Activated T-helper 1 cell treated with anti-CD3 and anti-CD28 coated beads, Interleukin-12 subunit alpha, Interleukin-12 subunit beta, Interleukin-2, Interleukin-4 antibody, amounts not matched to agents 30 ng/mL and 10 ng/mL and 1 ng/mL, durations not matched to agents 14 hours and 24 hours and 36 hours (primary cell): ENCODE measurements around the gene IL13. TPM values are rescaled to one million over a fixed set of nuclear protein-coding genes. Genes with fewer than 3 reads are reported as not detected.
"Not testable (repeated sequence)": the region's sequence is repeated elsewhere in the genome, so short reads cannot be mapped to it uniquely, and the experiment has no call there.

ENCODE experiments used
- DNase-seq: peaks from one replicate; pipeline ENCODE4 v3.0.0; 2021; ENCODE audit warnings: low spot score
- H3K27ac Mint-ChIP-seq: one replicate; pipeline ENCODE4 v1.8.0; 2021; ENCODE audit warnings: mild to moderate bottlenecking, mixed read lengths
- H3K27me3 Mint-ChIP-seq: one replicate; pipeline ENCODE4 v1.8.0; 2022; ENCODE audit warnings: mild to moderate bottlenecking, moderate library complexity, mixed read lengths; ENCODE audit not compliant: insufficient read depth
- H3K36me3 Mint-ChIP-seq: one replicate; pipeline ENCODE4 v1.8.0; 2021; ENCODE audit warnings: low read depth, mixed read lengths
- H3K4me1 Mint-ChIP-seq: one replicate; pipeline ENCODE4 v1.8.0; 2021; ENCODE audit warnings: low read depth, mixed read lengths
- H3K4me3 Mint-ChIP-seq: one replicate; pipeline ENCODE4 v1.8.0; 2021; ENCODE audit warnings: mild to moderate bottlenecking, moderate library complexity, mixed read lengths
- H3K9me3 Mint-ChIP-seq: one replicate; pipeline ENCODE4 v1.8.0; 2021; ENCODE audit warnings: mixed read lengths
- intact Hi-C: fragments of 100-400 bp; cut with micrococcal nuclease; formaldehyde crosslinking; loops from one replicate; pipeline ENCODE4 v1.15.1; 2024
- total RNA-seq: library from RNA; stranded (reverse); gene quantifications from 2 replicates; pipeline ENCODE4 v1.2.3, GENCODE V29; 2022

The IL13 gene
- total RNA-seq = 294 and 308 TPM in 2 replicates

- no peak for DNase-seq
- peak within 1 kb of the TSS; percentile 76 for H3K4me3 Mint-ChIP-seq
- H3K36me3 Mint-ChIP-seq = no peaks in the 10 kb centered on the region
- intact Hi-C loops = loop anchor here (1.0 to 5.0 kb wide), 3 partner anchors 17 to 131 kb away; no protein-coding TSS in a partner anchor
- peaks cover 84% of the 10 kb centered on the region for H3K4me1 Mint-ChIP-seq
- H3K27me3 Mint-ChIP-seq = peaks cover 19% of the 10 kb centered on the region
- H3K27ac Mint-ChIP-seq = peak within 1 kb of the TSS; percentile 87
- no peaks in the 10 kb centered on the region for H3K9me3 Mint-ChIP-seq
These were observed at the start of gene IL13 for GRCh38 chr5:132657676-132658380. TSS of gene IL13 (plus strand) at chr5:132658173. CDS start at chr5:132658187, 14 bp downstream.

- Mint-ChIP-seq H3K36me3 (peaks cover 36% of the 10 kb centered on the region), H3K4me1 (peaks cover 10% of the 10 kb centered on the region), H3K27ac (no peak overlapping the region), H3K9me3 (peaks cover 5% of the 10 kb centered on the region), H3K27me3 (no peaks in the 10 kb centered on the region), H3K4me3 (no peak overlapping the region)
- intact Hi-C loops = no loop called here
- DNase-seq = no peak
These were observed 46.0 kb upstream of the IL13 start for GRCh38 chr5:132611965-132612364.

- no peak for DNase-seq
- H3K27ac Mint-ChIP-seq = no peak overlapping the region
- intact Hi-C loops = no loop called here
- H3K4me1 Mint-ChIP-seq = peaks cover 10% of the 10 kb centered on the region
- no peaks in the 10 kb centered on the region for H3K27me3 Mint-ChIP-seq
- H3K36me3 Mint-ChIP-seq = peaks cover 42% of the 10 kb centered on the region
- H3K4me3 Mint-ChIP-seq = no peak overlapping the region
- H3K9me3 Mint-ChIP-seq = peaks cover 5% of the 10 kb centered on the region
These were observed 45.1 kb upstream of the IL13 start for GRCh38 chr5:132612846-132613245.

GRCh38 chr5:132621699-132622098, 36.3 kb upstream of the IL13 start:
- no peak for DNase-seq
- H3K36me3 Mint-ChIP-seq = peaks cover 53% of the 10 kb centered on the region
- no peaks in the 10 kb centered on the region for H3K9me3 Mint-ChIP-seq
- no peaks in the 10 kb centered on the region for H3K27me3 Mint-ChIP-seq
- no peak overlapping the region for H3K27ac Mint-ChIP-seq
- intact Hi-C loops = loop anchor here (5.0 kb wide), 1 partner anchor 44 kb away; no protein-coding TSS in a partner anchor
- no peak overlapping the region for H3K4me3 Mint-ChIP-seq
- H3K4me1 Mint-ChIP-seq = peaks cover 21% of the 10 kb centered on the region

GRCh38 chr5:132622608-132623007, 35.4 kb upstream of the IL13 start:
- Mint-ChIP-seq H3K27me3 (no peaks in the 10 kb centered on the region), H3K36me3 (peaks cover 51% of the 10 kb centered on the region), H3K27ac (peak overlapping the region; percentile 16), H3K4me1 (peaks cover 24% of the 10 kb centered on the region), H3K9me3 (no peaks in the 10 kb centered on the region), H3K4me3 (no peak overlapping the region)
- no peak for DNase-seq
- intact Hi-C loops = loop anchor here (1.0 to 5.0 kb wide), 3 partner anchors 13 to 45 kb away; no protein-coding TSS in a partner anchor

- intact Hi-C loops = no loop called here
- Mint-ChIP-seq H3K36me3 (peaks cover 47% of the 10 kb centered on the region), H3K9me3 (no peaks in the 10 kb centered on the region), H3K27me3 (no peaks in the 10 kb centered on the region), H3K27ac (peak overlapping the region; percentile 15), H3K4me3 (no peak overlapping the region), H3K4me1 (peaks cover 64% of the 10 kb centered on the region)
- no peak for DNase-seq
These were observed 30.5 kb upstream of the IL13 start for GRCh38 chr5:132627470-132627869.

- H3K4me3 Mint-ChIP-seq = peak overlapping the region; percentile 31
- H3K27me3 Mint-ChIP-seq = no peaks in the 10 kb centered on the region
- no peaks in the 10 kb centered on the region for H3K9me3 Mint-ChIP-seq
- H3K36me3 Mint-ChIP-seq = peaks cover 38% of the 10 kb centered on the region
- H3K27ac Mint-ChIP-seq = peak overlapping the region; percentile 83
- no peak for DNase-seq
- peaks cover 55% of the 10 kb centered on the region for H3K4me1 Mint-ChIP-seq
- intact Hi-C loops = no loop called here
These were observed 29.2 kb upstream of the IL13 start for GRCh38 chr5:132628814-132629213.

- DNase-seq = no peak
- peaks cover 43% of the 10 kb centered on the region for H3K36me3 Mint-ChIP-seq
- H3K27me3 Mint-ChIP-seq = no peaks in the 10 kb centered on the region
- peak overlapping the region; percentile 83 for H3K27ac Mint-ChIP-seq
- H3K4me1 Mint-ChIP-seq = peaks cover 55% of the 10 kb centered on the region
- H3K9me3 Mint-ChIP-seq = no peaks in the 10 kb centered on the region
- intact Hi-C loops = no loop called here
- peak overlapping the region; percentile 31 for H3K4me3 Mint-ChIP-seq
These were observed 28.6 kb upstream of the IL13 start for GRCh38 chr5:132629230-132629944.

- H3K36me3 Mint-ChIP-seq = peaks cover 43% of the 10 kb centered on the region
- intact Hi-C loops = loop anchor here (2.0 kb wide), 1 partner anchor 41 kb away; no protein-coding TSS in a partner anchor
- H3K4me3 Mint-ChIP-seq, H3K27me3 Mint-ChIP-seq, H3K27ac Mint-ChIP-seq, DNase-seq, H3K9me3 Mint-ChIP-seq: not testable (repeated sequence)
- peaks cover 83% of the 10 kb centered on the region for H3K4me1 Mint-ChIP-seq
These were observed 24.4 kb upstream of the IL13 start for GRCh38 chr5:132633587-132633986.

- Mint-ChIP-seq H3K4me1 (peaks cover 83% of the 10 kb centered on the region), H3K27me3 (no peaks in the 10 kb centered on the region), H3K9me3 (no peaks in the 10 kb centered on the region), H3K4me3 (peak overlapping the region; percentile 28), H3K27ac (peak overlapping the region; percentile 82), H3K36me3 (peaks cover 49% of the 10 kb centered on the region)
- peak; percentile 31 for DNase-seq
- intact Hi-C loops = loop anchor here (1.0 to 5.0 kb wide), 11 partner anchors 13 to 534 kb away; partner anchors contain the start of gene IL13
These were observed 22.1 kb upstream of the IL13 start for GRCh38 chr5:132635873-132636272.

- Mint-ChIP-seq H3K4me1 (peaks cover 86% of the 10 kb centered on the region), H3K9me3 (no peaks in the 10 kb centered on the region), H3K4me3 (peak overlapping the region; percentile 27), H3K27me3 (no peaks in the 10 kb centered on the region), H3K27ac (peak overlapping the region; percentile 83), H3K36me3 (peaks cover 47% of the 10 kb centered on the region)
- DNase-seq = no peak
- intact Hi-C loops = loop anchor here (2.0 to 5.0 kb wide), 4 partner anchors 60 to 535 kb away; no protein-coding TSS in a partner anchor
These were observed 20.7 kb upstream of the IL13 start for GRCh38 chr5:132637241-132637640.

GRCh38 chr5:132639706-132640130, 18.3 kb upstream of the IL13 start:
- Mint-ChIP-seq H3K27me3 (no peaks in the 10 kb centered on the region), H3K36me3 (peaks cover 54% of the 10 kb centered on the region), H3K4me1 (peaks cover 83% of the 10 kb centered on the region), H3K4me3 (peak overlapping the region; percentile 30), H3K9me3 (no peaks in the 10 kb centered on the region), H3K27ac (peak overlapping the region; percentile 86)
- no peak for DNase-seq
- intact Hi-C loops = loop anchor here (1.0 to 5.0 kb wide), 8 partner anchors 16 to 537 kb away; partner anchors contain the start of gene RAD50

- DNase-seq = no peak
- H3K27me3 Mint-ChIP-seq = no peaks in the 10 kb centered on the region
- peak overlapping the region; percentile 86 for H3K27ac Mint-ChIP-seq
- H3K4me3 Mint-ChIP-seq = peak overlapping the region; percentile 32
- intact Hi-C loops = loop anchor here (1.0 to 2.0 kb wide), 11 partner anchors 12 to 252 kb away; partner anchors contain the start of genes IL13 and RAD50
- H3K36me3 Mint-ChIP-seq = peaks cover 62% of the 10 kb centered on the region
- no peaks in the 10 kb centered on the region for H3K9me3 Mint-ChIP-seq
- H3K4me1 Mint-ChIP-seq = peaks cover 74% of the 10 kb centered on the region
These were observed 17.4 kb upstream of the IL13 start for GRCh38 chr5:132640613-132641012.
